Muscle of leg (tissue), 11 donors: ENCODE measurements around the gene HTT-AS. TPM values are rescaled to one million over a fixed set of nuclear protein-coding genes. Genes with fewer than 3 reads are reported as not detected.

ENCODE experiments used
- DNase-seq: peaks from one replicate; pipeline ENCODE4 v3.0.0; 2013
- H3K27ac ChIP-seq: one replicate; pipeline ENCODE4 v1.5.1; 2013; ENCODE audit warnings: mild to moderate bottlenecking, low read length, control low read depth
- H3K27me3 ChIP-seq: one replicate; pipeline ENCODE4 v1.6.1; 2013; ENCODE audit warnings: low read length; ENCODE audit not compliant: control insufficient read depth, insufficient read depth
- H3K36me3 ChIP-seq: one replicate; pipeline ENCODE4 v1.6.1; 2013; ENCODE audit warnings: low read length; ENCODE audit not compliant: control insufficient read depth, insufficient read depth
- H3K4me1 ChIP-seq: one replicate; pipeline ENCODE4 v1.6.1; 2013; ENCODE audit warnings: low read length; ENCODE audit not compliant: control insufficient read depth, insufficient read depth
- H3K4me3 ChIP-seq: one replicate; pipeline ENCODE4 v1.5.1; 2013; ENCODE audit warnings: low read length, control low read depth
- H3K9me3 ChIP-seq: replicated peaks from 2 replicates; pipeline ENCODE4 v1.6.1; 2013; ENCODE audit warnings: low read depth, low read length; ENCODE audit not compliant: control insufficient read depth
- WGBS: methylation state at CpG from one replicate; pipeline ENCODE4 v1.1.5; 2013; ENCODE audit warnings: missing lambda C conversion rate; ENCODE audit not compliant: insufficient coverage; 5-methylcytosine and 5-hydroxymethylcytosine counted together
- polyA plus RNA-seq, 8 donors: library from polyadenylated mRNA; unstranded; fragments of 120-200 nt; gene quantifications; one replicate each; pipeline versions ENCODE4 v1.2.1 to v1.2.3, GENCODE V29; 2013; ENCODE audit warnings: inconsistent platforms in 1 of 8, low replicate concordance in 1 of 8; ENCODE audit not compliant: insufficient read length in 8 of 8, insufficient read depth in 1 of 8
- total RNA-seq: library from RNA; stranded (reverse); fragments of 120-200 nt; gene quantifications from one replicate; pipeline ENCODE4 v1.2.4, GENCODE V29; 2013

The HTT-AS gene
- total and polyA plus RNA-seq, 9 donors, result 0.30 TPM; not detected in 8

- Histone ChIP-seq H3K9me3 (no peaks in the 10 kb centered on the region), H3K4me1 (peaks cover 43% of the 10 kb centered on the region), H3K27ac (peak overlapping the region; percentile 88), H3K27me3 (no peaks in the 10 kb centered on the region), H3K36me3 (no peaks in the 10 kb centered on the region), H3K4me3 (peak overlapping the region; percentile 29)
- peak; percentile 80 for DNase-seq
- 24% methylated on average over 57 of the region's 57 CpGs for WGBS
Observed at GRCh38 chr4:3041192-3042142, 32.9 kb downstream of the HTT-AS start.

DNA sequence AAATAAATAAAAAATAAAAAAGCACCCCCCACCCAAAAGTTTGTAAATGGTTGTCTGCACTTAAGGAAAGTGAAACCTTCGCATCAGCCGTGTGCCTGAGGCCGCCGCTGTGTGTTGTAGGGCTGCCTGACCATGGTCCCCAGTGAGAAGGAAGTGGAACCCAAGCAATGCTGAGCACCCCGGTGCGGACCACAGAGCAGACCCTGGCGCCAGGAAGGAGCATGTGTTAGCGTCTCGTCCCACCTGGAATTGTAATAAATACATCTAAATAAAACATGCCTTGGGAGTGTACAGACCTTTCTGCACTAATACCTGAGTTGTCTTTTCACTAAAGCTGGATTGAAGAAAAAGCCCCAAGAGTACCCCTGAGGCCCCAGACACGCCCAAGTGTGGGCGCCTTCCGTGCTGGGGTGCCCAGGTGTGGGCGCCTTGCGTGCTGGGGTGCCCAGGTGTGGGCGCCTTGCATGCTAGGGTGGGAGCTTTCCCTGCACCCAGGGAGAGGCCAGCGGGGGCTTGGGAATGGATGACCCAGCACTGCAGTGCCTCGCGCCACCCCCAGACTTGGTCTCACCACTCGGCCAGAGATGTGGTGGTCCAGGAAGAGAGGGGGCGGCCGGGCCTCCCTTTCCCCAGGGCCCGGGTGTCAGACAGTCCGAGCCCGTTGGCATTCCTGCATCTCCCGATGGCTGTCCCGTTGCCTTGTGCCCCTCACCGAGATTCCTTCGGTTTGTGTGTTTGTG is 33.7 kb downstream of the HTT-AS start:
- Histone ChIP-seq H3K9me3 (no peaks in the 10 kb centered on the region), H3K27me3 (no peaks in the 10 kb centered on the region), H3K4me3 (no peak overlapping the region), H3K4me1 (peaks cover 49% of the 10 kb centered on the region), H3K36me3 (no peaks in the 10 kb centered on the region), H3K27ac (peak overlapping the region; percentile 88)
- no peak for DNase-seq
- WGBS, result 84% methylated on average over 21 of the region's 28 CpGs

- Histone ChIP-seq H3K4me1 (peaks cover 49% of the 10 kb centered on the region), H3K4me3 (no peak overlapping the region), H3K9me3 (no peaks in the 10 kb centered on the region), H3K27ac (no peak overlapping the region), H3K36me3 (no peaks in the 10 kb centered on the region), H3K27me3 (no peaks in the 10 kb centered on the region)
- no peak for DNase-seq
- 82% methylated on average over 6 of the region's 8 CpGs for WGBS
Observed at GRCh38 chr4:3039706-3040366, 34.5 kb downstream of the HTT-AS start.

DNA sequence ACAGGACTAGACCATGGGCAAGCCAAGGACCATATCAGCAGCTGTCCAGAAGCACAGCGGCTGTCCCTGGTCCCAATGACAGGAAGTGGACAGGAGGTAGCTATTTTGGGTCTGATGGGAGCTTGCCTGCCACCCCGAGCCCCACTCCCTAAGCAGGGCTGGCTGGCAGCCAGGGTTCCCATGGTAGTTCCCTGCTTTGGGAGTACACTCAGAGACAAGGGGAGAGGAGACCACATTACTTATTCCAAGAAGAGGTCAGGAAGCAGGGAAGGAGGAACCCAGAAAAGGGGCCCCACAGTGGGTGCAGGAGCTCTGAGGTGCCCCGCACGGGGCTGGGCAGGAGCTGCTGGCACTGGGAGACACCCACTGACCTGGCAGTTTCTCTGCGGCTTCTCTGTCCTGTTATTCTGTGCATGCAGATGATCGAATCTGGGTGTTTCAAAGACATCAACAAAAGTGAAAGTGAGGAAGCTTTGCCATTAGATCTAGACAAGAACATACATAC is 36.3 kb downstream of the HTT-AS start:
- peak; percentile 81 for DNase-seq
- Histone ChIP-seq H3K27ac (peak overlapping the region; percentile 89), H3K27me3 (no peaks in the 10 kb centered on the region), H3K4me1 (peaks cover 52% of the 10 kb centered on the region), H3K36me3 (no peaks in the 10 kb centered on the region), H3K4me3 (no peak overlapping the region), H3K9me3 (no peaks in the 10 kb centered on the region)
- 48% methylated on average over 2 of the region's 6 CpGs for WGBS

DNA sequence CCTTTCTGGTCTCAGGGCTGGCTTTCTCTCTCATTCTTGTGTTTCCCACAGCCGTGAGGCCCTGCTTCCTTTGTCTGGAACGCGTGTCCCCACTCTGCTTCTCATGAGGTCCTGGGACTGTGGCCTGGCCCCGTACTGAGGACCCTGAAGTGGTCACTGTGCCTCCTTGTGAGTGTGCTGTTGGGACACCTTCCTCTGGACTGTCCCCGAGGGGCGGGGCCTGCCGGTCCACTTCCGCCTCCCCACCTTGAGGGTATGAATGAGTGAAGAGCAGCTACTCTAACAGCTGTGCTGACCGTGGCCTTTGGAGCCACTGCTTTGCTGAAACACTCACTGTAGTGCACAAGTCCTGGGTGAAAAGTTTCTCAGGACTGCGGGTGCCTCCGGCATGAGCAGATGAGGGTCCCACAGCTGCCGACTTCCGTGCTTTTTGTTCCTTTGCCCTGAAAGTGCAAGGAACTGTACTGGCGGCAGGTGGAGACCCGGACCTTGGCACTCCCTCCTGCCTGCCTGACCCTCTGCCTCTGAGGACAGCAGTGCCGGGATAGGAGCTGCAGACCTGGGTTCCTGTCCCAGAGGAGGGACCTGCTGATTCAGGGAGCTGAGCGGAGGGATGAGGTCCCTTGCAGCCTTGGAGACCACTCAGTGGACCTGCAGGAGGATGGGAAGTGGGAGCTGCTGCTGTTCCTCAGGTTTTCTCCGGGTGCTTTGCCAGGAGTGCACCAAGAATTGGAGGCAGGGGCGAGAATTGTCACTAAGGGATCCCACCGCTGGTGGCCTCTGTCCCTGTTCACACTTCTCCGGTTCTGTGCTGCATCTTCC is 38.0 kb downstream of the HTT-AS start:
- Histone ChIP-seq H3K27me3 (no peaks in the 10 kb centered on the region), H3K9me3 (no peaks in the 10 kb centered on the region), H3K36me3 (no peaks in the 10 kb centered on the region), H3K4me1 (peaks cover 45% of the 10 kb centered on the region), H3K4me3 (no peak overlapping the region), H3K27ac (no peak overlapping the region)
- no peak for DNase-seq
- WGBS, result 71% methylated on average over 20 of the region's 21 CpGs

GRCh38 chr4:3035674-3036073 is 38.7 kb downstream of the HTT-AS start:
- no peak for DNase-seq
- no peak overlapping the region for H3K4me3 ChIP-seq
- H3K9me3 ChIP-seq, result no peaks in the 10 kb centered on the region
- no peaks in the 10 kb centered on the region for H3K27me3 ChIP-seq
- peaks cover 41% of the 10 kb centered on the region for H3K4me1 ChIP-seq
- no peaks in the 10 kb centered on the region for H3K36me3 ChIP-seq
- WGBS, result 89% methylated on average over 4 of the region's 6 CpGs
- no peak overlapping the region for H3K27ac ChIP-seq

GRCh38 chr4:3035249-3035648 is 39.1 kb downstream of the HTT-AS start:
- H3K36me3 ChIP-seq, result no peaks in the 10 kb centered on the region
- no peak overlapping the region for H3K4me3 ChIP-seq
- no peaks in the 10 kb centered on the region for H3K27me3 ChIP-seq
- H3K27ac ChIP-seq, result no peak overlapping the region
- H3K4me1 ChIP-seq, result peaks cover 38% of the 10 kb centered on the region
- WGBS, result 85% methylated on average over 8 of the region's 8 CpGs
- H3K9me3 ChIP-seq, result no peaks in the 10 kb centered on the region
- DNase-seq, result no peak

- no peaks in the 10 kb centered on the region for H3K9me3 ChIP-seq
- H3K27ac ChIP-seq, result no peak overlapping the region
- H3K27me3 ChIP-seq, result no peaks in the 10 kb centered on the region
- H3K4me3 ChIP-seq, result no peak overlapping the region
- H3K36me3 ChIP-seq, result no peaks in the 10 kb centered on the region
- peaks cover 38% of the 10 kb centered on the region for H3K4me1 ChIP-seq
- WGBS, result 65% methylated on average over 7 of the region's 8 CpGs
- no peak for DNase-seq
Observed at GRCh38 chr4:3034231-3034630, 40.1 kb downstream of the HTT-AS start.

GRCh38 chr4:3031357-3032082 is 42.8 kb downstream of the HTT-AS start:
- H3K4me3 ChIP-seq, result no peak overlapping the region
- no peaks in the 10 kb centered on the region for H3K9me3 ChIP-seq
- no peaks in the 10 kb centered on the region for H3K36me3 ChIP-seq
- H3K27me3 ChIP-seq, result no peaks in the 10 kb centered on the region
- DNase-seq, result no peak
- no peak overlapping the region for H3K27ac ChIP-seq
- WGBS, result 46% methylated on average over 10 of the region's 12 CpGs
- H3K4me1 ChIP-seq, result peaks cover 20% of the 10 kb centered on the region
